WTC11 (cell line): ENCODE results near the gene KRAS. TPM values are rescaled to one million over a fixed set of nuclear protein-coding genes. Genes with fewer than 3 reads are reported as not detected.

Experiments used
- ATAC-seq: fragments of 200-7000 bp; cut with Tn5 transposase; 2 replicates; pipeline ENCODE4 v1.10.0; 2021; ENCODE audit warnings: mild to moderate bottlenecking, moderate library complexity
- CTCF ChIA-PET: fragments of 300-600 bp; sonication (Branson Sonifier 250); formaldehyde crosslinking; loops from one replicate; lab custom pipeline; 2021; ENCODE audit warnings: antibody characterized with exemption; lab: Charles Lee
- POLR2A ChIA-PET: fragments of 350-600 bp; sonication (Branson Sonifier 250); formaldehyde crosslinking; loops from one replicate; lab custom pipeline; 2021; ENCODE audit warnings: antibody characterized with exemption; lab: Charles Lee
- DNase-seq: peaks from one replicate; pipeline ENCODE4 v3.0.0; 2021; ENCODE audit warnings: low spot score
- H3K27ac Mint-ChIP-seq: 2 replicates; pipeline ENCODE4 v1.8.0; 2021; ENCODE audit warnings: mixed read lengths
- H3K27me3 Mint-ChIP-seq: 2 replicates; pipeline ENCODE4 v1.8.0; 2021; ENCODE audit warnings: low read depth, mild to moderate bottlenecking, moderate library complexity, mixed read lengths
- H3K36me3 Mint-ChIP-seq: 2 replicates; pipeline ENCODE4 v1.8.0; 2021; ENCODE audit warnings: mixed read lengths
- H3K4me1 Mint-ChIP-seq: 2 replicates; pipeline ENCODE4 v1.8.0; 2022; ENCODE audit warnings: mixed read lengths
- H3K4me3 Mint-ChIP-seq: 2 replicates; pipeline ENCODE4 v1.8.0; 2021; ENCODE audit warnings: mild to moderate bottlenecking, moderate library complexity, mixed read lengths
- H3K9me3 Mint-ChIP-seq: 2 replicates; pipeline ENCODE4 v1.8.0; 2021; ENCODE audit warnings: mixed read lengths
- ATF6 ChIP-seq: sonication (generic); formaldehyde crosslinking; IDR thresholded peaks from 2 replicates; pipeline ENCODE4 v1.8.1; 2023; ENCODE audit warnings: mild to moderate bottlenecking, missing genetic modification reagents
- CDX4 ChIP-seq: fragments of 250-450 bp; sonication (Bioruptor Pico); IDR thresholded peaks from 2 replicates; pipeline ENCODE4 v1.9.0; 2021; ENCODE audit warnings: moderate library complexity, mild to moderate bottlenecking, inconsistent platforms, borderline replicate concordance
- ESRRA ChIP-seq: sonication (generic); formaldehyde crosslinking; IDR thresholded peaks from 2 replicates; pipeline ENCODE4 v1.8.1; 2022; ENCODE audit warnings: mild to moderate bottlenecking, missing genetic modification reagents, borderline replicate concordance
- FOXP1 ChIP-seq: sonication (generic); formaldehyde crosslinking; IDR thresholded peaks from 2 replicates; pipeline ENCODE4 v1.8.0; 2022; ENCODE audit warnings: missing genetic modification reagents, mild to moderate bottlenecking, moderate library complexity, borderline replicate concordance
- KAT7 ChIP-seq: sonication (generic); formaldehyde crosslinking; IDR thresholded peaks from 2 replicates; pipeline ENCODE4 v1.8.1; 2023; ENCODE audit warnings: missing genetic modification reagents, mild to moderate bottlenecking, borderline replicate concordance
- MLX ChIP-seq: sonication (generic); formaldehyde crosslinking; IDR thresholded peaks from 2 replicates; pipeline ENCODE4 v1.8.1; 2023; ENCODE audit warnings: mild to moderate bottlenecking, missing genetic modification reagents, moderate library complexity
- MXD4 ChIP-seq: fragments of 250-450 bp; sonication (Bioruptor Pico); IDR thresholded peaks from 2 replicates; pipeline ENCODE4 v1.8.0; 2021; ENCODE audit warnings: mild to moderate bottlenecking, moderate library complexity, borderline replicate concordance
- NFYB ChIP-seq: sonication (generic); formaldehyde crosslinking; conservative IDR thresholded peaks from 2 replicates; pipeline ENCODE4 v1.8.0; 2022; ENCODE audit warnings: low read depth, missing genetic modification reagents
- RELA ChIP-seq: sonication (generic); formaldehyde crosslinking; IDR thresholded peaks from 2 replicates; pipeline ENCODE4 v1.8.1; 2022; ENCODE audit warnings: missing genetic modification reagents, mild to moderate bottlenecking, borderline replicate concordance
- TEAD1 ChIP-seq: sonication (generic); formaldehyde crosslinking; IDR thresholded peaks from 2 replicates; pipeline ENCODE4 v1.8.0; 2022; ENCODE audit warnings: mild to moderate bottlenecking, missing genetic modification reagents
- TEAD4 ChIP-seq: sonication (generic); formaldehyde crosslinking; IDR thresholded peaks from 2 replicates; pipeline ENCODE4 v1.8.0; 2022; ENCODE audit warnings: mild to moderate bottlenecking, missing genetic modification reagents
- USF2 ChIP-seq: sonication (generic); formaldehyde crosslinking; IDR thresholded peaks from 2 replicates; pipeline ENCODE4 v1.8.1; 2023; ENCODE audit warnings: mild to moderate bottlenecking, missing genetic modification reagents, moderate library complexity
- ZMAT4 ChIP-seq: fragments of 250-450 bp; sonication (Bioruptor Pico); IDR thresholded peaks from 2 replicates; pipeline ENCODE4 v1.9.0; 2021; ENCODE audit warnings: mild to moderate bottlenecking
- ZNF219 ChIP-seq: sonication (generic); formaldehyde crosslinking; IDR thresholded peaks from 2 replicates; pipeline ENCODE4 v1.8.0; 2023; ENCODE audit warnings: missing genetic modification reagents, mild to moderate bottlenecking, borderline replicate concordance
- ZNF263 ChIP-seq: sonication (generic); formaldehyde crosslinking; IDR thresholded peaks from 2 replicates; pipeline ENCODE4 v1.8.1; 2022; ENCODE audit warnings: low read depth, mild to moderate bottlenecking, moderate library complexity, missing genetic modification reagents
- ZNF281 ChIP-seq: sonication (generic); formaldehyde crosslinking; IDR thresholded peaks from 2 replicates; pipeline ENCODE4 v1.8.0; 2023; ENCODE audit warnings: mild to moderate bottlenecking, missing genetic modification reagents
- ZNF317 ChIP-seq: sonication (generic); formaldehyde crosslinking; IDR thresholded peaks from 2 replicates; pipeline ENCODE4 v1.8.1; 2023; ENCODE audit warnings: low read depth, mild to moderate bottlenecking, moderate library complexity, missing genetic modification reagents, borderline replicate concordance
- ZNF396 ChIP-seq: fragments of 250-450 bp; sonication (Bioruptor Pico); IDR thresholded peaks from 2 replicates; pipeline ENCODE4 v1.8.0; 2021; ENCODE audit warnings: mild to moderate bottlenecking, moderate library complexity, borderline replicate concordance
- ZNF532 ChIP-seq: fragments of 250-450 bp; sonication (Bioruptor Pico); IDR thresholded peaks from 2 replicates; pipeline ENCODE4 v1.9.0; 2021; ENCODE audit warnings: mild to moderate bottlenecking, borderline replicate concordance
- total RNA-seq: library from RNA; stranded (reverse); gene quantifications from 3 replicates; pipeline ENCODE4 v1.2.3, GENCODE V29; 2021

KRAS gene
- total RNA-seq, 1 experiment from 2014 or later = 66.2 TPM

- TF ChIP-seq USF2 (CRISPR knock-in tag) = no peak
- no peak for TF ChIP-seq ZNF263 (CRISPR knock-in tag)
- TF ChIP-seq FOXP1 = no peak
- no peak for TF ChIP-seq ZNF396 (CRISPR knock-in tag)
- no peak for TF ChIP-seq ZNF532 (CRISPR knock-in tag)
- TF ChIP-seq, all 79 proteins: peak for 0
These were observed 36.9 kb upstream of the KRAS start (continued) for GRCh38 chr12:25287610-25288009.

- peaks cover 10% of the 10 kb centered on the region for H3K36me3 Mint-ChIP-seq
- H3K27ac Mint-ChIP-seq = no peak overlapping the region
- ChIA-PET POLR2A (no interaction called here), CTCF (no interaction called here)
- no peak overlapping the region for H3K4me3 Mint-ChIP-seq
- DNase-seq = no peak
- TF ChIP-seq NFYB (CRISPR knock-in tag) = no peak
- TF ChIP-seq TEAD4 (CRISPR knock-in tag) = no peak
- TF ChIP-seq ATF6 (CRISPR knock-in tag) = no peak
- TF ChIP-seq ESRRA = no peak
- TF ChIP-seq ZMAT4 = no peak
- TF ChIP-seq ZNF532 (CRISPR knock-in tag) = no peak
- no peak for TF ChIP-seq MLX (CRISPR knock-in tag)
- no peak for TF ChIP-seq ZNF281
- TF ChIP-seq RELA = no peak
- TF ChIP-seq MXD4 = no peak
- no peak for TF ChIP-seq CDX4 (CRISPR knock-in tag)
- no peak for TF ChIP-seq KAT7 (CRISPR knock-in tag)
- no peak for TF ChIP-seq TEAD1
- TF ChIP-seq ZNF219 (CRISPR knock-in tag) = no peak
- no peak for TF ChIP-seq ZNF317
- no peaks in the 10 kb centered on the region for H3K27me3 Mint-ChIP-seq
- ATAC-seq = no peak
- no peaks in the 10 kb centered on the region for H3K4me1 Mint-ChIP-seq
- peaks cover 29% of the 10 kb centered on the region for H3K9me3 Mint-ChIP-seq
These were observed 36.1 kb upstream of the KRAS start for GRCh38 chr12:25286837-25287236.
